ENCODE results near the gene BTBD10. TPM values are rescaled to one million over a fixed set of nuclear protein-coding genes. Genes with fewer than 3 reads are reported as not detected.

The BTBD10 gene
- total RNA-seq, 2 experiments from 2014 or later = 13.3 to 14.8 TPM

- ChIA-PET CTCF (no interaction called here), POLR2A (interaction anchor here (1.0 kb wide), 1 partner anchor 141 kb away, joined by 3 read pairs; no protein-coding TSS in a partner anchor)
- H3K36me3 ChIP-seq (ENCODE audit: insufficient read depth, low read length) = peaks cover 52% of the 10 kb centered on the region
- ATAC-seq (ENCODE audit: poor library complexity) (no peak), DNase-seq (no peak)
- peaks cover 26% of the 10 kb centered on the region for H3K4me1 ChIP-seq (ENCODE audit: insufficient read depth, low read length)
- no peak for TF ChIP-seq CTCF (IDR thresholded peaks at IDR 0.05)
- peaks cover 52% of the 10 kb centered on the region for H3K36me3 Mint-ChIP-seq (ENCODE audit: low read depth)
- H3K27ac ChIP-seq (ENCODE audit: low read depth in 1 of 2, low read length in 2 of 2) = no peak overlapping the region
- H3K9me3 ChIP-seq (ENCODE audit: control insufficient read depth in 1 of 2, insufficient read depth in 1 of 2, low read length in 2 of 2) = no peaks in the 10 kb centered on the region
- peaks cover 37% of the 10 kb centered on the region for H3K4me1 Mint-ChIP-seq (ENCODE audit: low read depth)
- H3K4me3 Mint-ChIP-seq = no peak overlapping the region
- H3K27me3 Mint-ChIP-seq = no peaks in the 10 kb centered on the region
- H3K27ac Mint-ChIP-seq = no peak overlapping the region
- no peaks in the 10 kb centered on the region for H3K27me3 ChIP-seq (ENCODE audit: control insufficient read depth in 1 of 2, insufficient read depth in 2 of 2, low read length in 2 of 2)
- H3K4me3 ChIP-seq (ENCODE audit: low read length) = no peak overlapping the region
- H3K9me3 Mint-ChIP-seq = no peaks in the 10 kb centered on the region
- intact Hi-C loops (cut with DNase I, micrococcal nuclease) = no loop called here
These were observed 113.4 kb downstream of the BTBD10 start for GRCh38 chr11:13349581-13349980.

- peaks cover 24% of the 10 kb centered on the region for H3K4me1 ChIP-seq (ENCODE audit: insufficient read depth, low read length)
- Mint-ChIP-seq H3K36me3 (ENCODE audit: low read depth) (peaks cover 47% of the 10 kb centered on the region), H3K9me3 (no peaks in the 10 kb centered on the region), H3K4me1 (ENCODE audit: low read depth) (peaks cover 41% of the 10 kb centered on the region), H3K4me3 (no peak overlapping the region), H3K27me3 (no peaks in the 10 kb centered on the region), H3K27ac (no peak overlapping the region)
- ATAC-seq (ENCODE audit: poor library complexity) = no peak
- H3K4me3 ChIP-seq (ENCODE audit: low read length) = no peak overlapping the region
- no peak overlapping the region for H3K27ac ChIP-seq (ENCODE audit: low read depth in 1 of 2, low read length in 2 of 2)
- CTCF ChIA-PET = no interaction called here
- no peak for DNase-seq
- intact Hi-C loops (cut with DNase I, micrococcal nuclease) = no loop called here
- POLR2A ChIA-PET = no interaction called here
- TF ChIP-seq CTCF (IDR thresholded peaks at IDR 0.05) = no peak
- no peaks in the 10 kb centered on the region for H3K27me3 ChIP-seq (ENCODE audit: control insufficient read depth in 1 of 2, insufficient read depth in 2 of 2, low read length in 2 of 2)
- peaks cover 47% of the 10 kb centered on the region for H3K36me3 ChIP-seq (ENCODE audit: insufficient read depth, low read length)
- H3K9me3 ChIP-seq (ENCODE audit: control insufficient read depth in 1 of 2, insufficient read depth in 1 of 2, low read length in 2 of 2) = no peaks in the 10 kb centered on the region
These were observed 114.0 kb downstream of the BTBD10 start for GRCh38 chr11:13349046-13349445.

GRCh38 chr11:13348305-13348704, 114.7 kb downstream of the BTBD10 start:
- TF ChIP-seq CTCF (IDR thresholded peaks at IDR 0.05) = no peak
- peaks cover 40% of the 10 kb centered on the region for H3K36me3 Mint-ChIP-seq (ENCODE audit: low read depth)
- intact Hi-C loops (cut with DNase I, micrococcal nuclease) = no loop called here
- peak overlapping the region; percentile 50 for H3K27ac Mint-ChIP-seq
- H3K9me3 ChIP-seq (ENCODE audit: control insufficient read depth in 1 of 2, insufficient read depth in 1 of 2, low read length in 2 of 2) = no peaks in the 10 kb centered on the region
- peaks cover 27% of the 10 kb centered on the region for H3K4me1 ChIP-seq (ENCODE audit: insufficient read depth, low read length)
- ATAC-seq (ENCODE audit: poor library complexity) (no peak), DNase-seq (no peak)
- H3K4me1 Mint-ChIP-seq (ENCODE audit: low read depth) = peaks cover 44% of the 10 kb centered on the region
- ChIA-PET POLR2A (no interaction called here), CTCF (no interaction called here)
- H3K27me3 Mint-ChIP-seq = no peaks in the 10 kb centered on the region
- no peak overlapping the region for H3K27ac ChIP-seq (ENCODE audit: low read depth in 1 of 2, low read length in 2 of 2)
- no peaks in the 10 kb centered on the region for H3K9me3 Mint-ChIP-seq
- no peaks in the 10 kb centered on the region for H3K27me3 ChIP-seq (ENCODE audit: control insufficient read depth in 1 of 2, insufficient read depth in 2 of 2, low read length in 2 of 2)
- no peak overlapping the region for H3K4me3 ChIP-seq (ENCODE audit: low read length)
- no peak overlapping the region for H3K4me3 Mint-ChIP-seq
- peaks cover 42% of the 10 kb centered on the region for H3K36me3 ChIP-seq (ENCODE audit: insufficient read depth, low read length)

Measured in CD4-positive, alpha-beta T cell (primary cell).